Activated CD4-positive, CD25-positive, alpha-beta regulatory T cell (primary cell): ENCODE measurements around the gene DHFR2.
"Not testable (repeated sequence)": the region's sequence is repeated elsewhere in the genome, so short reads cannot be mapped to it uniquely, and the experiment has no call there.

ENCODE experiments used
- DNase-seq, 4 experiments: peaks; one replicate each; lab custom pipeline; 2025; lab: John Stamatoyannopoulos, UW

DHFR2 gene

DNA sequence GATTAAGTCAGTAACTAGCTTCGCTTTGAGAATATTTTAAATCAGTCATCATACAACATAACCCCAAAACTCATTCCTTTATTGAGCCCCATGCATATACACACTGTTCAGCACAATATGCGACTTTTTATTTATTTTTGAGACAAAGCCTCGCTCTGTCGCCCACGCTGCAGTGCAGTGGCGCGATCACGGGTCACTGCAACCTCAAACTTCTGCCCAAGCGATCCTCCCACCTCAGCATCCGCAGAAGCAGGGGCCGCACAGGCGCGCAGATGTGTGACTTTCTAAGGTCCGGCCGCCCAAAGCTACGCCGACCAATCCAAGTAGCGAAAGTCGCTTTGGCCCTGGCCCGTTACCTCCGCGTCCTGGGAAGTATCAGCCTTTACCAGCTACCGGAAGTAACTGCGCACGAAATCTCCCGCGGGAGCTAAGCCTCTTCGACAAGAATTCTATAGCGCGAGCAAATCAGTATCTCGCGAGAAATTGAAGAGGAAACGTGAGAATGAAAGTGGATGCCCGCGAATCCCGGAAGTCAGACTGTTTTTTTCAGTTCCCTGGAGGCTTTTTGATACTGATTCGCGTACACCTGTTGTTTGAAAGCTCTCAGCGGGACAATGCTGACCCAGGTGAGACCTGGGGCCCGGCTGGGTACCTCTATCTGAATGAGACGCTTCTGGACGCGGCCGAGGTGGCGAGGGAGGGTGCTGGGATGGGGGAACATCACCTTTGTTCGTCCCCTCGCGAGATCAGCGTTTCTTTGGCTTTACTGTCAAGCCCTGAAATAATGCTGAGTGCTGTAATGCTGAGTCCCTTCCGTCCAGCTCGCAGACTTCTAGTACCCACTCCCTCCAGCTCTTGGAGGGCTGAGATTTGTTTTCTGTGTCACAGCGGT lies at the start of gene DHFR2, which contains the start of gene NSUN3:
DHFR2 (minus strand) TSS at position 404 of the 892 bp plus-strand sequence. CDS start 1,405 bp downstream, outside the sequence.
NSUN3 (plus strand) TSS at position 549 of the 892 bp plus-strand sequence; CDS start at position 615, 66 bp downstream.
- peak; percentile 50 to 77 (median 62) for DNase-seq

DNA sequence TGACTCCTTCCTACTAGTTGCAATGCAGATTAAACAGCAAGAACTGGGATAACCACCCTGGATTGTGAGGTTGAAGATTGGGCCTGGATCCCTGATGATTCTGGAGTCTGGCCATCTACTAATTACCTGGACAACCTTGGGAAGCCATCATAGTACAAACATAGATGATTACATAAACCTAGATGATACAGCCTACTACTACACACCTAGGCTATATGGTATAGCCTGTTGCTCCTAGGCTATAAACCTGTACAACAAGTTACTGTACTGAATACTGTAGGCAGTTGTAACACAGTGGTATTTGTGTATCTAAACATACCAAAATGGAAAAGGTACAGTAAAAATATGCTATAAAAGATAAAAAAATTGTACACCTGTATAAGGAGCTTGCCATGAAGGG lies 48.1 kb upstream of the DHFR2 start:
- no peak for DNase-seq

DNA sequence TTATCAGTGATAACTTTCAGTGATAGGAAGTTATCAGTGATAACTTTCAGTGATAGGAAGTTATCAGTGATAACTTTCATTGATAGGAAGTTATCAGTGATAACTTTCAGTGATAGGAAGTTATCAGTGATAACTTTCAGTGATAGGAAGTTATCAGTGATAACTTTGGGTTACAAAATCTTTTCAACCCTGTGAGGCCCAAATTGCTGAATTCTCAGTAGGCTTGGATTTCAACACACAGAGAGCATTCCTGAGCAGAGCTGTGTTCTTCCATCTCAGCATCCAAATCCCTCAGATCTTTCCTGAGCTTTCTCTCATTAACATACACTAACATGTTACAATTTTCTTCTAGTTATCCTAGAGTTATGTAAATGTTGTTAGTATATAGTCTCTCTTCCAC lies 47.5 kb upstream of the DHFR2 start:
- DNase-seq, result not testable (repeated sequence)

GRCh38 chr3:94106268-94106667 lies 43.6 kb upstream of the DHFR2 start:
- DNase-seq, result no peak

- no peak for DNase-seq
Observed at GRCh38 chr3:94101860-94102259, 39.1 kb upstream of the DHFR2 start.

DNA sequence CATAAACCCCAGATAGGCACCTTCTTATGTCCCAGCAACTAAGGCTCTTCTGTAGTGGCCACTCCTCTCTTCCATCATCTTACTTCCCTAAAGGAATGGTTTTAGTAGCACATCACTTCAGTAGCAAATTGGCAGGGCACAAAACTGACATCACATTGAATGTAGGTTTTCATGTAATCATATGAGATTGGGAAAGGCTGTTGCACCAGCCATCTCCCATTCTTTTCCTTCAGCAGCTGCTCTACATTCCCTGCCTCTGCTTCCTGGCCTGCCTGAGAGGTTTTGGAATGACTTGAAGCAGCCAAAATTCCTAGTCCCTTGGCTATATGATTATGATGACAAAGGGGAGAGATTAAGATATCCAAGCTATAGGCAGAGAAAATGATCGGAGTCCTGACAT lies 36.6 kb upstream of the DHFR2 start:
- no peak for DNase-seq

DNA sequence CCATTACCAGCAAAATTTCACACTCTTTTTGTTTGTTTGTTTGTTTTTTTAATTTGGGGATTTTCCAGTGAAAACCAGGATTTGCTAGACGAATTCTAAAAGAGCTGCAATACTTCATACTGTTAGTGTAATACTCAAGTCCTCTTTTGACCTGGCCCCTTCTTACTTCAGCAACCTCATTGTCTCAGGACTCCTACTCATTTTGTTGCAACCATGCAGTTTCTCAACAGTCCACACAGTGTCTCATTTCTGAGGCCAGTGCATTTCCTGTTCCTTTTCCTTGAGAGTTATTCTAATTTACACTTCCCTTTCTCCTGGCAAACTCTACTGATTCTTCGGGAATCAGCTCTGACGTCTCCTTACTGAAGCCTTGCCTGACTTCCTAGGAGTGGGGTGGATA lies 35.7 kb upstream of the DHFR2 start:
- no peak for DNase-seq

GRCh38 chr3:94095111-94095510 lies 32.4 kb upstream of the DHFR2 start:
- DNase-seq, result no peak

DNA sequence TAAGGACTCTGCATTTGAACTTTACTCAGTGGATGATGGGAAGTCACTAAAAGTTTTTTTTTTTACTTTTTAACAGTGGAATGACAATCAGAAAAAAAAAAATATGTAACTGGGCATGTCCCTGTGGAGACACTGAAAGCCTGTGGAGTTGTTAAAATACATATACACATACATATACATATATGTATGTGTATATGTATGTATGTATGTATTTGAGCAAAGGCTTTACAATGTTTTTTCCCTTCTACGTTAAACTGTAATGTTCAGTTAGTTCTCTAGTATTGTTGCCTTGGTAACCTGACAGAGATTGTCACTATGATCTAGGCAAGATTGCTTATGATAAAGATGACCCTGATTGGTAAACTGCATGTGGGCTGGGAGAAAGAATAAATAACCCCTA lies 30.4 kb upstream of the DHFR2 start:
- DNase-seq, result no peak

- DNase-seq, result no peak
Observed at GRCh38 chr3:94092086-94092485, 29.4 kb upstream of the DHFR2 start.

- DNase-seq, result no peak
Observed at GRCh38 chr3:94089126-94089525, 26.4 kb upstream of the DHFR2 start.

DNA sequence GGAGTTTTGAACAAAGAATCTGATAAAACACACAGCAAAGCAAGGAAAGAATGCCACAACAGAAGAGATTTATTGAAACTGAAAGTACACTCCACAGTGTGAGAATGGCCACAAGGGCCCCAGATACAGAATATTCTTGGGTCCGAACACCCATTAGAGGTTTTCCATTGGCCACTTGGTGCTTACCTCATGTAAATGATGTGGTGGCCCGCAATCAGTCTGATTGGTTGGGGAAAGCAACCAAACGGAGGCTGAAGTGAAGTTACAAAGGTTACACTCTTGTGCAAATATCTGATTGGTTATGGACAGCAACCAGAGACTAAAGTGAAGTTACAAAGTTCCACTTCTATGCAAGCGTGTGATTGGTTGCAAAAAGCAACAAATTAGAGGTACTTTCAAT lies 20.5 kb upstream of the DHFR2 start:
- no peak for DNase-seq

DNA sequence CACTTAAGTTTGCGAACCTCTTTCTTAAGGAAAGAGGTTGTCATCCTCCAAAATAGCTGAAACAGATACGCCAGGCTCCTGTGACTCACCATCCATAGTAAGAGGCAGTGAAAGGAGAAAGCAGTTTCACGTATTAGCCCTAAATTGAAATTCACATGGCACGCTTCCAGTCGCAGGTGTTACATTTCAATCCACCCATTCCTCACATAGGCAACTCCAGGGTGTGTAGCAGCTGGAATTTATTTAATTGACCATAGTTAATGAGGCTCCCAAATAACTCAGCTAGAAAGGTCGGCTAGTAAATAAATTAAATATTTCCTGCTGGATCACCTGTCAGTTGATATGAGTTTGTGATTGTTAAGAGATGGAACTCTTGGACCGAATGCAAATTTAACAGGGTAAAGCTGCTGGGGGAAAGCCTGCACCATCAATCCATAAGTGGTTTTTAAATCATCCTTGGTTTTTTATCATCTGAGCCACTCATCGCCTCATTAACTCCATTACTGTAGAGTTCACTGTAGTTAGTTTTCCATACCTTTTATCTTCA lies 19.7 kb upstream of the DHFR2 start:
- DNase-seq, result no peak

DNA sequence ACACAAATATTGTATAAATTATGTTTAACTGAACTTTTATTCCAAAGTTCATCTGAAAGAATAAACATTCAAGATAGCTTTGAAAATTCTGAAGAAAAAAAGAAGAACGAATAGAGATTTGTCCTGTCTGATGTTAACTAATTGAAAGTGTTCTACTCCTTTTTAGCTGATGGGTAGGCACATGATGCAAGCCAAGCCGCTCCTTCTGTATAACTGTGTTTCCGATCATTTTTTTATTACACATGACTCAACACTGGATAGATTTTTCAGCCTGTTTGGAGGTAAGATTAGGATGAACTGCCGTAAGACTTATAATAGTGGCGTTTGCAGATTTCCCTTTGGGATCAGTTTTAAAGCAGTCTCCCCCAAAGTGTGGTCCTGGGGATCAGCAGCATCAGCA lies 19.2 kb upstream of the DHFR2 start:
- no peak for DNase-seq

GRCh38 chr3:94080552-94080951 lies 17.8 kb upstream of the DHFR2 start:
- DNase-seq, result peak in 1 of 4 experiments; percentile 6

DNA sequence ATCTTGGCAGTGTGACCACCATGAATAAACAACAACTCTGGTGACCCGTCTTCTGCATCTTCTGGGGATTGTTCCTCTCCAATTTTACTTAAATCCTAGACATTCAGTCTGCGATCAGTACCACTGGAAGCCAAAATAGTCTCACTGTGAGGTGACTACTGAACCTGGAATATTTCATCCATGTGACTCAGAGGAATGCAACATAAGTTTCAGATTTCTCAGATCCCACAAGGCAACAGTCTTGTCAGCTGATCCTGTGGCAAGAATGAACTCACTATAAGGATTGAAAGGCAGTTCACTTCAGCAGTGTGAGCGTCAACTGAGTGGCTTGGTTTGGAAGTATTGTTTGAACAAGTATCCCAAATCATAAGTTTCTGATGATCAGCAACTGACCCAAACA lies 13.3 kb upstream of the DHFR2 start:
- no peak for DNase-seq

DNA sequence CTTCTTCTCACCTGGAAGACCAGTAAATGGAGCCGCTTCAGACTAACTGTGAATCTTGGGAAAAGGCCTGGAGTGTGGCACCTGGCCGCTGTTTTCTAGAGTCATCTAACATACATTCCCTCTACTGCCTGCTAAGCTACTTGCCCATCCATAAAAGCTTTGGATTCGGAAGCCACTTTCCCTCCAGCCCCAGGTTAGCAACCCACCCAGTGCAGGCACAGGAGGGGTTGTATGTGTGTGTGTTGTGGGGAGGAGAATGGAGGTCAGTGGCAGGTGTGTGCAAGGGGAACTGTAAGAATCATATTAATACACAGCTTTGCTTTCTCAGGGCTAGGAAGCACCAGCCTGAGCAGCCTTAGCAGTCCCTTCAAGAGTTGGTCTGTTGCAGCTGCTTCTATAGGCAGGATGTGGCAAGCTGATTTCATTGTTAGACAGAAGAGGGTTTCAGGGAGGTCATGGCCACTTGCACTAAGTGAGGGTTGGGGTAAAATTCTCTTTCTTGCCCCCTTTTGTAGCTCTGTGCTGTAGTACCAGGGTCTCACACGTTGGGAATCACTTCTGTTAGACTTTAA lies 9.1 kb upstream of the DHFR2 start:
- no peak for DNase-seq

- DNase-seq, result no peak
Observed at GRCh38 chr3:94070341-94070911, 7.7 kb upstream of the DHFR2 start.

DNA sequence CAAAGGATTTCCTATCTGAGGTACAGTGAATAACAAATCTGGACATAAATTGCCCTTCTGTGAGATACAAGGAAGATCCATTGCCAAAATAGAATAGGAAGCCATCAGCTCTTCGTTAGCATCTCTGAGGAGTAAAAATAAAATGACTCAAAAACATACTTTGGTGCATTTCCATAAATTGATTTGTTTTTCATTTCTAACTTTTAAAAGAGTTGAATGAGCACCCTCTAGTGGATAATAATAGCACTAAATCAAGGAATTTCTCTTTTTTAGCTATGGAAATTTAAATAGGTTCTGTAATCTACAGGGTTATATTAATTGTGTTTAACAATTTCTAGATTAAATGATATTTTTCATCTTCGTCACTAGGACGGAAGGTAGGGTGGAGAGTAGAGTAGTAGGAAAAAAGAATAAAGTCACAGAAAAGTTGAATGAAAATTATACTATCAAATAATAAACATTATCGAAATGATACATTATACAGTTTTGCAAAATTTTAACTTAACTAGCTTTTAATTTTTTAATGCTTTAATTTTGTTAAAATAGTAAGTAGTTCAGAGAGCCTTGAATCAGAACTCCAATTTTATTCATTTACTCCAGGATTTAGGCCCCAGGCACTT lies 6.6 kb upstream of the DHFR2 start:
- DNase-seq, result no peak

GRCh38 chr3:94066506-94067500 lies 4.1 kb upstream of the DHFR2 start:
- no peak for DNase-seq
